Measurements from ENCODE around the gene TLCD4.
A peak's percentile ranks its signal among the peaks of the same experiment; 100 is the strongest.
"Not testable (repeated sequence)": the region's sequence is repeated elsewhere in the genome, so short reads cannot be mapped to it uniquely, and the experiment has no call there.

TLCD4 gene

GRCh38 chr1:95117207-95118066 is at the start of gene TLCD4:
TLCD4 (plus strand) TSS chr1:95117355; CDS start chr1:95143902, 26,547 bp downstream.
- DNase-seq, result peak; percentile 8

GRCh38 chr1:95067568-95067967 is 49.6 kb upstream of the TLCD4 start:
- DNase-seq, result no peak

- DNase-seq, result no peak
These were observed 48.0 kb upstream of the TLCD4 start for GRCh38 chr1:95068956-95069709.

GRCh38 chr1:95069710-95070093 is 47.5 kb upstream of the TLCD4 start:
- no peak for DNase-seq

- DNase-seq, result no peak
These were observed 45.6 kb upstream of the TLCD4 start for GRCh38 chr1:95071539-95071938.

- DNase-seq, result no peak
These were observed 45.0 kb upstream of the TLCD4 start for GRCh38 chr1:95072117-95072516.

GRCh38 chr1:95072532-95073419 is 44.4 kb upstream of the TLCD4 start, which contains the start of gene ALG14:
ALG14 (minus strand) TSS chr1:95072951; CDS start chr1:95072898, 53 bp downstream.
- peak; percentile 91 for DNase-seq

- no peak for DNase-seq
These were observed 43.7 kb upstream of the TLCD4 start for GRCh38 chr1:95073446-95073845.

- no peak for DNase-seq
These were observed 41.1 kb upstream of the TLCD4 start for GRCh38 chr1:95076034-95076433.

- no peak for DNase-seq
These were observed 36.7 kb upstream of the TLCD4 start for GRCh38 chr1:95080446-95080845.

GRCh38 chr1:95080879-95081278 is 36.3 kb upstream of the TLCD4 start:
- DNase-seq, result no peak

GRCh38 chr1:95084317-95085176 is 32.6 kb upstream of the TLCD4 start:
- DNase-seq, result no peak

GRCh38 chr1:95085376-95085775 is 31.8 kb upstream of the TLCD4 start:
- DNase-seq, result no peak

GRCh38 chr1:95086949-95087533 is 30.1 kb upstream of the TLCD4 start:
- no peak for DNase-seq

GRCh38 chr1:95088303-95088702 is 28.9 kb upstream of the TLCD4 start:
- no peak for DNase-seq

GRCh38 chr1:95089650-95090287 is 27.4 kb upstream of the TLCD4 start:
- no peak for DNase-seq

GRCh38 chr1:95091290-95091689 is 25.9 kb upstream of the TLCD4 start:
- DNase-seq, result not testable (repeated sequence)

GRCh38 chr1:95092891-95093290 is 24.3 kb upstream of the TLCD4 start:
- DNase-seq, result not testable (repeated sequence)

GRCh38 chr1:95093296-95093695 is 23.9 kb upstream of the TLCD4 start:
- DNase-seq, result no peak

GRCh38 chr1:95094923-95095322 is 22.2 kb upstream of the TLCD4 start:
- no peak for DNase-seq

GRCh38 chr1:95095833-95096217 is 21.3 kb upstream of the TLCD4 start:
- DNase-seq, result no peak

Data from stimulated activated CD4-positive, alpha-beta T cell treated with anti-CD3 and anti-CD28 coated beads, Interleukin-1b, Interleukin-23, amount 100 ng/mL, for 48 hours (primary cell).